WI38 (cell line): ENCODE data around the gene GABRG3.

Source experiments
- H3K4me3 ChIP-seq: 2 replicates; pipeline ENCODE4 v1.5.1; 2011; ENCODE audit warnings: low read depth, mild to moderate bottlenecking, control low read depth, low read length
- CTCF ChIP-seq: IDR thresholded peaks from 2 replicates; pipeline ENCODE4 v1.5.1; 2012; ENCODE audit warnings: low read depth, mild to moderate bottlenecking, control low read depth, low read length

The GABRG3 gene

DNA sequence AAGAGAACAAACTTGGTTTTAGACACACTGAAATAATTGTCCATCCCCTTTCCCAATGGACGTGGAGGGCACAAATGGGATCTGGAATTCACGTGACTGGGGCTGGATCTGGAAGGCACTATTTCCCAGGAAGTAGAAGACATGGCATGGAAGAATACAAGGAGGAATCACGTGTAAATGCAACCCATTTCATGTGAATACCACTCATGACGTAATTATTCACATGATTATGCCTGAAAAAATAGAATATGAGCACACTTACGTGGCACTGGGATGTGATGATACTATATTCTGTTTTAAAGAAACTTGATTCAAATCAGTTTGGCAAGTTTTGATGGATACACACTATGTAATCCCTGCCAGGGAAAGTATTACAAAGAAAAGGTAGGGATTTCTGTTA, 477.3 kb downstream of the GABRG3 start:
- no peak for TF ChIP-seq CTCF
- no peak overlapping the region for H3K4me3 ChIP-seq

DNA sequence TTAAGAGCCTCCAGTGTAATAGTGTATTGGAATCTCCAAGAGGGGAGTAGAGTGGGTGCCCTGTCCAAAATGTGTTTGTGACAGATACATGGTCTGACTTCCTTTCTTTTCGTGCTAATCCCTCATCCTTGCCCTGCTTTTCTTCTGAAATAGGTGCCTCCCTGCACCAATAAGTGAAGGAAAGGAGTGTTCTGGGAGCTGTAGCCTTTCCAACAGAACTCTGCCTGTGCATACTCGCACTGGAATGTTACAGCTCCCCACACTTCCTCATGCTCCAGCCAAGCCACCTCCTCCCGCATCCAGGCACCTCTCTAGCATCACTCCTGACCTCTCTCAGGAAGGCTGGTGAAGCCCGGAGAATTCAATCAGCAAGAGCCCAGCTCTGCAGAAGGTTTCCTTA, 478.0 kb downstream of the GABRG3 start:
- no peak for TF ChIP-seq CTCF
- no peak overlapping the region for H3K4me3 ChIP-seq

DNA sequence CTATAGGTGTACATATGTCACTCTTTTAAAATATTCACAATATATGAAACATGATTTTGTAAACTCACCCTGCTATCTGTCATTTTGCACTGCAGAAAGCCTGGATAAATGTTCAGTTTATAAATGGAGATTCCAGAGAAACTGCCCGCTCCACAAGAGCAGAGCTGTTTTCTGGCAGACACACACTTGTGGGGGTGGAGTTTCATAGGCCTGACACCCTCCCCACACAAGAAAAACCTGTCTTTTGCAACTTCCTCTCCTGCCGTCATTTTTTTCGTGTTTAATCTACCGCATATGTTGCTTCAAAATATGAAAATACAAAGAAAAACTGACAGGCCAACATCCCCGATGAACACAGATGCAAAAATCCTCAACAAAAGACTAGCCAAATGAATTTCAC, 479.0 kb downstream of the GABRG3 start:
- no peak for TF ChIP-seq CTCF

DNA sequence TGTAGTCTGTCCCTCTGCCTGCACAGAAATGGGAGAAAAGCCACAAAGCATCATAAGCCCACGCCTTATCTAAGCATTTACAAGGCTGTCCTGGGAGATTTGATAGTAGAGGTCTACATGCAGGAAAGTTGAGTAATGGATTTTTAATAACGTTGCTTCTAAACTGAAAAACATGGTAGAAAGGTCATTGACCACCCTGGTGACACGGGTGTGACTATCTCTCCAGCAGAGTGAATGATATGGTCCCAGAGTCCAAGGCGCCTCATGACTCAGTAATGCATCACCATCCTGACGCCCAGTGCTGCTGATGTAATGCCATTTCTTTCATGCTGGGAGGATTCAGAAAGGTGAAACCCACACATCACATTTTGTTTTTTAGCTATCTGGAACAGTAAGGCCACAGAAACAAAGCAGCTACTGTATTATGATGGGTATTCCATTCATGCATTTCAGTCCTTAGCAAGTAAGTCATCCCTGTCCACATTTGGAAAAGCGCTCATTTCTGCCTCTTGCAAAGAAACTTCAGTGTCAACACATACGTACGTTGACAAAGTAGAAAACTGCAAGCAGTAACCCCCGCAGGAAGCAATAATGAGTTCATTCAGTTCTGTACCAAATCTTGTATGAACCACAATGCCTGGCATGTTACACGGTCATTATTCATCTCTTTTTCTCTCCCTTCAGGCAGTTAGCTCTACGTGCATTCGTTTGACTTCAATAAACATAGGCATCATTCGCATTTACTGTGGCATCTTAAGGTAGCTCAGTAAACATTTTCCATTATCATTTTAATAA, 483.5 kb downstream of the GABRG3 start:
- no peak overlapping the region for H3K4me3 ChIP-seq

More for the DNA sequence above, 479.0 kb downstream of the GABRG3 start:
- no peak overlapping the region for H3K4me3 ChIP-seq

DNA sequence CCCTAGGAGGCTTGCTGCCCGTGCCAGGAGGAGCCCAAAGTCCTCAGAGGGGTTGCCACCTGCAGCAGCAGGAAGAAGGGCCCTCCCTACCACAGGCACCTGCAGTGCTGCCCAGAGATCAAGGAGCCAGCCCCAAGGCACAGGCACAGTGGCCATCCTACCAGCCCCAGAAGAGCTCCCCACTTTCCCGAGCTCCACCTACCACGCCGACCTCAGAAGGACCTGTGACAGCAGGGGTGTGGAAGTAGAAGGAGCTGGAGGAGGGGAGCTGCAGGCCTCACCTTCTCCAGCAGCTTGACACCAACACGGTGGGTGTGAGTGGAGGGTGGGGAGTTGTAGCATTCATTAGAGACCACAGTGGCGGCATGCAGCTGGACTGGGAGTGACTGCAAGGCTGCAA, 485.8 kb downstream of the GABRG3 start:
- TF ChIP-seq CTCF: no peak
- no peak overlapping the region for H3K4me3 ChIP-seq

More for the DNA sequence above, 483.5 kb downstream of the GABRG3 start:
- no peak for TF ChIP-seq CTCF

DNA sequence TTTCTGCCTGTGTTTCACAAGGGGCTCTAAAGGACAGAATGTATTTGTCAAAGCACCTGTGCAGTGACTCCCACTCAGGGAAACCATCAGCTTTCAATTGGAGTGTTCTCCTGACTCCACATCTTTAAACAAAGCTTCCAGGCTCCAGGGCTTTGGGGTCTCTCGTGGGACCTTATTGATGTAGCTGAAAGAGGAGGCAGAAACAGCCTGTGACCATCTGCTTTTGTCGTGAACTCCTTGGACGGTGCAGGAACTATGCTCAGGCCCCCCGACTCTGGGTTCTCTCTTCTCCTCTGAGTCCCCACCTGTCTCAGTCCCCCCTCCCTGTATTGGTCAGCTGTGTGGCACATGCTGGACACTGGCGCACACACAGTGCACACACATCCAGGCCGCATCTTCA, 486.8 kb downstream of the GABRG3 start:
- TF ChIP-seq CTCF: no peak
- H3K4me3 ChIP-seq: no peak overlapping the region

DNA sequence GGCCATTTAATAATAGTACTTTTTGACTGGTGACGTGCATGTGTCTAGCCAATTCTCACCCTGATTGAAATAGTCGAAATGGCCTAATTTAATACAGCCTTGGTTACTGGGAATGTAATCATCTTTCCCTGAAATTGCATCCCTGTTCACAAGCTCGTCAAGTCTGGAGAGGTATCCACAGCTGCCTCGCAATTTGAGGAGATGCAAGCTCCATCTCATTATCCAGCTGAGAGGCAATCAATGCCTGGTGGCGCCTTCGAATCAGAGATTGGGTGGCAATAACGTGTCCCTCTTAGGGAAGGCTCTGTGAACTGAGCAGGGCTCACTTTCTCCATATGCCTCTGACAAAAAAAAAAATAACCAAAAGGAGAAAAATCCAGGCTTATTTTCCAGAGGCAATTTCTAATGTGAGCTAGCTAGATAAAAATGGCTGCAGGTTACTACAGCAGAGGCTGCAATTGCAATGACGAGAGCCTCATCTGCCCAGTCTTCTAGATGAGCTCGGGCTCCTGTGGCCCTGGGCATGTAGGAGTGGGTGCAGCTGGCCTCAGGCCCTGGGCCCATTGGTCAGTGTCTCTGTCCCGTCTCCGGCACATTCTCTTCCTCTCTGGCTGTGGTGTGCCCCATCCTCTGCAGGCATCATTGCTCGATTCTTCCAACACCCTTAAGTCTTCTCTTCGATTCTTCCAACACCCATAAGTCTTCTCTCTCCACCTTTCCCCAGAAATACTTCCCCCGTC, 487.5 kb downstream of the GABRG3 start:
- no peak overlapping the region for H3K4me3 ChIP-seq
- no peak for TF ChIP-seq CTCF
